Neural cell (in vitro differentiated cells): ENCODE measurements around the gene COTL1. TPM values are rescaled to one million over a fixed set of nuclear protein-coding genes. Genes with fewer than 3 reads are reported as not detected.

ENCODE experiments used
- H2AFZ ChIP-seq: fragments of 200-600, 300-800 bp; sonication (generic), shearing (Covaris generic); 2 replicates; pipeline ENCODE4 v1.6.0; 2014; ENCODE audit warnings: low read depth, mild to moderate bottlenecking, antibody characterized with exemption, low read length, moderate library complexity
- H3F3A ChIP-seq: fragments of 200-600 bp; shearing (Covaris generic); 2 replicates; pipeline ENCODE4 v1.6.1; 2016; ENCODE audit warnings: mild to moderate bottlenecking, moderate library complexity, mixed read lengths, antibody characterized with exemption, low read length; ENCODE audit not compliant: insufficient read depth, poor library complexity, severe bottlenecking
- H3K27ac ChIP-seq: fragments of 200-600, 300-800 bp; sonication (generic), shearing (Covaris generic); 2 replicates; pipeline ENCODE4 v1.5.1; 2014; ENCODE audit warnings: mild to moderate bottlenecking, low read length, moderate library complexity
- H3K27me3 ChIP-seq: fragments of 300-800, 200-600 bp; sonication (generic), shearing (Covaris generic); 2 replicates; pipeline ENCODE4 v1.6.0; 2014; ENCODE audit warnings: mild to moderate bottlenecking, low read depth, low read length, moderate library complexity; ENCODE audit not compliant: insufficient read depth
- H3K36me3 ChIP-seq: fragments of 300-800, 200-600 bp; sonication (generic), shearing (Covaris generic); 2 replicates; pipeline ENCODE4 v1.5.1; 2014; ENCODE audit warnings: mild to moderate bottlenecking, antibody characterized with exemption, low read length, moderate library complexity; ENCODE audit not compliant: insufficient read depth
- H3K4me2 ChIP-seq: fragments of 300-800, 200-600 bp; sonication (generic), shearing (Covaris generic); 2 replicates; pipeline ENCODE4 v1.6.0; 2014; ENCODE audit warnings: mild to moderate bottlenecking, low read length
- H3K4me3 ChIP-seq: fragments of 300-800, 200-600 bp; sonication (generic), shearing (Covaris generic); 2 replicates; pipeline ENCODE4 v1.5.1; 2014; ENCODE audit warnings: mild to moderate bottlenecking, low read length, moderate library complexity
- H3K79me2 ChIP-seq: fragments of 200-600 bp; shearing (Covaris generic); replicated peaks from 2 replicates; pipeline ENCODE4 v1.6.0; 2014; ENCODE audit warnings: mild to moderate bottlenecking, low read length, moderate library complexity; ENCODE audit not compliant: insufficient read depth
- H3K9ac ChIP-seq: fragments of 300-800, 200-600 bp; sonication (generic), shearing (Covaris generic); 2 replicates; pipeline ENCODE4 v1.6.1; 2016; ENCODE audit warnings: mild to moderate bottlenecking, low read length, mixed read lengths
- H3K9me2 ChIP-seq: fragments of 200-600 bp; shearing (Covaris generic); 2 replicates; pipeline ENCODE4 v1.6.1; 2016; ENCODE audit warnings: mild to moderate bottlenecking, low read length, mixed read lengths; ENCODE audit not compliant: insufficient read depth
- H3K9me3 ChIP-seq: fragments of 200-600, 300-800 bp; sonication (generic), shearing (Covaris generic); 2 replicates; pipeline ENCODE4 v1.6.1; 2016; ENCODE audit warnings: mild to moderate bottlenecking, mixed run types, low read length, moderate library complexity, mixed read lengths
- H4K20me1 ChIP-seq: fragments of 200-600 bp; shearing (Covaris generic); 2 replicates; pipeline ENCODE4 v1.6.1; 2016; ENCODE audit warnings: mild to moderate bottlenecking, mixed run types; ENCODE audit not compliant: insufficient read depth
- EP300 ChIP-seq: fragments of 450-650 bp; conservative IDR thresholded peaks from 2 replicates; pipeline ENCODE4 v1.6.1; 2014; ENCODE audit warnings: antibody characterized with exemption, mild to moderate bottlenecking, moderate library complexity; ENCODE audit not compliant: poor library complexity, severe bottlenecking
- EZH2 ChIP-seq: fragments of 200-600, 300-800 bp; shearing (Covaris generic), sonication (generic); IDR thresholded peaks from 2 replicates; pipeline ENCODE4 v1.6.1; 2014; ENCODE audit warnings: antibody characterized with exemption, low read length, borderline replicate concordance, mild to moderate bottlenecking; ENCODE audit not compliant: insufficient read depth, poor library complexity, severe bottlenecking
- MXI1 ChIP-seq: fragments of 450-650 bp; conservative IDR thresholded peaks from 2 replicates; pipeline ENCODE4 v1.6.1; 2014; ENCODE audit warnings: antibody characterized with exemption, mild to moderate bottlenecking; ENCODE audit not compliant: poor library complexity, severe bottlenecking
- POLR2AphosphoS5 ChIP-seq: IDR thresholded peaks from 2 replicates; pipeline ENCODE4 v1.6.1; 2012
- RAD21 ChIP-seq: fragments of 450-650 bp; conservative IDR thresholded peaks from 2 replicates; pipeline ENCODE4 v1.6.1; 2014; ENCODE audit warnings: antibody characterized with exemption, mild to moderate bottlenecking, moderate library complexity
- SMC3 ChIP-seq: fragments of 450-650 bp; conservative IDR thresholded peaks from 2 replicates; pipeline ENCODE4 v1.6.1; 2014; ENCODE audit warnings: antibody characterized with exemption, mild to moderate bottlenecking, moderate library complexity; ENCODE audit not compliant: poor library complexity
- TAF1 ChIP-seq: IDR thresholded peaks from 2 replicates; pipeline ENCODE4 v1.6.1; 2012; ENCODE audit warnings: low read depth
- polyA plus RNA-seq: library from polyadenylated mRNA; depleted of rRNA; stranded (reverse); fragments of >200 nt; gene quantifications from 2 replicates; pipeline ENCODE4 v1.2.3, GENCODE V29; 2014
- TF ChIP-seq, protein P1 (sequence below): fragments of 450-650 bp; IDR thresholded peaks from 2 replicates; pipeline ENCODE4 v1.5.1; 2014; ENCODE audit warnings: antibody characterized with exemption, mild to moderate bottlenecking, moderate library complexity; ENCODE audit not compliant: poor library complexity, severe bottlenecking
- TF ChIP-seq, protein P2 (sequence below): IDR thresholded peaks from 2 replicates; pipeline ENCODE4 v1.6.1; 2012; ENCODE audit warnings: borderline replicate concordance

The COTL1 gene
- polyA plus RNA-seq, 1 donor from 2014 or later: 86.6 TPM

DNA sequence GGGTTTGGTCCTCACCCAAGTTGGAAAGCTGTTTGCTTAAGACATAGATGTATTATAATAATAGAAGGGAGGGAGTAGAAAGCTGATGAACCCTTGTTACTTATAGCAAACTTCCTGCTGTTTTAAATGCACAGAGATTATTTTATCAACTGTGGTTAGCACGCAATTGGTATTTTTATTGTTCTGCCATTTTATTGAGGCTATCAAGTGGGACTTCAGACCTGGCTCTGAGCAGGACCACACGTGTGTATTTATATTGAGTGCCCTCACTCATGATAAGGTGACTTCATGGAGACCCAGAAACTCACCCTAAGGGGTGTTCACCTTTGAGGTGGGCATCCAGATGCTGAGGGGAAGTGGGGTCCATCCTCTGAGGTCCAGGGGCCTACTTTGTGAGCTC lies 47.5 kb upstream of the COTL1 start:
- Histone ChIP-seq H3K27me3 (no peaks in the 10 kb centered on the region), H3K9ac (no peak overlapping the region), H3K36me3 (no peaks in the 10 kb centered on the region), H3K27ac (no peak overlapping the region), H3K4me2 (no peak overlapping the region), H4K20me1 (no peaks in the 10 kb centered on the region), H2AFZ (no peak overlapping the region), H3K9me2 (no peaks in the 10 kb centered on the region), H3K4me3 (no peak overlapping the region), H3K9me3 (no peaks in the 10 kb centered on the region), H3F3A (no peaks in the 10 kb centered on the region), H3K79me2 (no peaks in the 10 kb centered on the region)
- TF ChIP-seq POLR2AphosphoS5: no peak
- no peak for TF ChIP-seq EZH2
- TF ChIP-seq, protein P1, sequence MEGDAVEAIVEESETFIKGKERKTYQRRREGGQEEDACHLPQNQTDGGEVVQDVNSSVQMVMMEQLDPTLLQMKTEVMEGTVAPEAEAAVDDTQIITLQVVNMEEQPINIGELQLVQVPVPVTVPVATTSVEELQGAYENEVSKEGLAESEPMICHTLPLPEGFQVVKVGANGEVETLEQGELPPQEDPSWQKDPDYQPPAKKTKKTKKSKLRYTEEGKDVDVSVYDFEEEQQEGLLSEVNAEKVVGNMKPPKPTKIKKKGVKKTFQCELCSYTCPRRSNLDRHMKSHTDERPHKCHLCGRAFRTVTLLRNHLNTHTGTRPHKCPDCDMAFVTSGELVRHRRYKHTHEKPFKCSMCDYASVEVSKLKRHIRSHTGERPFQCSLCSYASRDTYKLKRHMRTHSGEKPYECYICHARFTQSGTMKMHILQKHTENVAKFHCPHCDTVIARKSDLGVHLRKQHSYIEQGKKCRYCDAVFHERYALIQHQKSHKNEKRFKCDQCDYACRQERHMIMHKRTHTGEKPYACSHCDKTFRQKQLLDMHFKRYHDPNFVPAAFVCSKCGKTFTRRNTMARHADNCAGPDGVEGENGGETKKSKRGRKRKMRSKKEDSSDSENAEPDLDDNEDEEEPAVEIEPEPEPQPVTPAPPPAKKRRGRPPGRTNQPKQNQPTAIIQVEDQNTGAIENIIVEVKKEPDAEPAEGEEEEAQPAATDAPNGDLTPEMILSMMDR: no peak
- no peak for TF ChIP-seq RAD21
- TF ChIP-seq EP300: no peak
- no peak for TF ChIP-seq MXI1
- TF ChIP-seq SMC3: no peak
- no peak for TF ChIP-seq TAF1
- TF ChIP-seq, protein P2, sequence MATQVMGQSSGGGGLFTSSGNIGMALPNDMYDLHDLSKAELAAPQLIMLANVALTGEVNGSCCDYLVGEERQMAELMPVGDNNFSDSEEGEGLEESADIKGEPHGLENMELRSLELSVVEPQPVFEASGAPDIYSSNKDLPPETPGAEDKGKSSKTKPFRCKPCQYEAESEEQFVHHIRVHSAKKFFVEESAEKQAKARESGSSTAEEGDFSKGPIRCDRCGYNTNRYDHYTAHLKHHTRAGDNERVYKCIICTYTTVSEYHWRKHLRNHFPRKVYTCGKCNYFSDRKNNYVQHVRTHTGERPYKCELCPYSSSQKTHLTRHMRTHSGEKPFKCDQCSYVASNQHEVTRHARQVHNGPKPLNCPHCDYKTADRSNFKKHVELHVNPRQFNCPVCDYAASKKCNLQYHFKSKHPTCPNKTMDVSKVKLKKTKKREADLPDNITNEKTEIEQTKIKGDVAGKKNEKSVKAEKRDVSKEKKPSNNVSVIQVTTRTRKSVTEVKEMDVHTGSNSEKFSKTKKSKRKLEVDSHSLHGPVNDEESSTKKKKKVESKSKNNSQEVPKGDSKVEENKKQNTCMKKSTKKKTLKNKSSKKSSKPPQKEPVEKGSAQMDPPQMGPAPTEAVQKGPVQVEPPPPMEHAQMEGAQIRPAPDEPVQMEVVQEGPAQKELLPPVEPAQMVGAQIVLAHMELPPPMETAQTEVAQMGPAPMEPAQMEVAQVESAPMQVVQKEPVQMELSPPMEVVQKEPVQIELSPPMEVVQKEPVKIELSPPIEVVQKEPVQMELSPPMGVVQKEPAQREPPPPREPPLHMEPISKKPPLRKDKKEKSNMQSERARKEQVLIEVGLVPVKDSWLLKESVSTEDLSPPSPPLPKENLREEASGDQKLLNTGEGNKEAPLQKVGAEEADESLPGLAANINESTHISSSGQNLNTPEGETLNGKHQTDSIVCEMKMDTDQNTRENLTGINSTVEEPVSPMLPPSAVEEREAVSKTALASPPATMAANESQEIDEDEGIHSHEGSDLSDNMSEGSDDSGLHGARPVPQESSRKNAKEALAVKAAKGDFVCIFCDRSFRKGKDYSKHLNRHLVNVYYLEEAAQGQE: no peak

DNA sequence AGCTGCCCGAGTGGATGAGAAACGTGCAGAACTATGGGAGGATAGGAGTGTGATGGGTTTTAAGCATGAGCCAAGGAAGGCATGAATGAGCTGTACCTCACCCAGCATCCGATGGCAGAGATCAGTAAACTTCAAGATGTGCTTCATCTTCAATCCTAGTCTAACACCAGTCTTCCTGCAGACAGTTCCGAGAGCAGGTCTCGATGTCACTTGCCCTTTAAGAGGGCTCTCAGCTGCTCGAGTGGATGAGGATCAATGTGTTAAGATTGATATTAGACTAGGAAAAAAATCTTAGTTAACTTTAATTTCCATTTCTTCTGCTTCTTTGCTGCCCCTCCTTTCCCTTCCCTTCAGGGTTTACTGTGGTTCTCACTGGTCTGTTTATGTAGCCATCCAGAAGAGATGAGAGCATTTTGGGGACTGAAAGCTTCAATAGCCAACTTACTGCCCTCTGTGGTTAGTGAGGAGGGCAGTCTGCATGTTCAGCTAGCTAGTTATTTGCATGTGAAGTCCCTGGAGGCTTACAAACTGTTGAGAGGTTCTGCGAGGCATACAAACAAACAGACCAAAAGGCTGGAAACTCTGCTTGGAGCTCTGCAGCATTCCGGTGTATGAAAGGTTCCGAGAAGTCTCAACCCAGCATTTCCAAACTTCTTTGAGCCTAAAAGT lies 45.7 kb upstream of the COTL1 start:
- H3K79me2 ChIP-seq: no peaks in the 10 kb centered on the region
- no peaks in the 10 kb centered on the region for H3K9me2 ChIP-seq
- no peak overlapping the region for H3K4me2 ChIP-seq
- no peak overlapping the region for H3K9ac ChIP-seq
- H4K20me1 ChIP-seq: no peaks in the 10 kb centered on the region
- no peak overlapping the region for H2AFZ ChIP-seq
- H3K27ac ChIP-seq: no peak overlapping the region
- H3K27me3 ChIP-seq: no peaks in the 10 kb centered on the region
- no peaks in the 10 kb centered on the region for H3F3A ChIP-seq
- TF ChIP-seq, protein P1: no peak
- TF ChIP-seq, protein P2: no peak
- TF ChIP-seq MXI1: no peak
- TF ChIP-seq SMC3: no peak
- no peak for TF ChIP-seq POLR2AphosphoS5
- no peak for TF ChIP-seq RAD21
- no peak for TF ChIP-seq EZH2
- no peak for TF ChIP-seq TAF1
- TF ChIP-seq EP300: no peak
- H3K4me3 ChIP-seq: no peak overlapping the region
- H3K36me3 ChIP-seq: no peaks in the 10 kb centered on the region
- H3K9me3 ChIP-seq: no peaks in the 10 kb centered on the region
